Measurements from ENCODE around the gene GPR55. TPM values are rescaled to one million over a fixed set of nuclear protein-coding genes. Genes with fewer than 3 reads are reported as not detected.

GPR55 gene
- total and polyA plus RNA-seq, 3 donors from 2014 or later = 10.9 to 14.7 (median 12.3) TPM

DNA sequence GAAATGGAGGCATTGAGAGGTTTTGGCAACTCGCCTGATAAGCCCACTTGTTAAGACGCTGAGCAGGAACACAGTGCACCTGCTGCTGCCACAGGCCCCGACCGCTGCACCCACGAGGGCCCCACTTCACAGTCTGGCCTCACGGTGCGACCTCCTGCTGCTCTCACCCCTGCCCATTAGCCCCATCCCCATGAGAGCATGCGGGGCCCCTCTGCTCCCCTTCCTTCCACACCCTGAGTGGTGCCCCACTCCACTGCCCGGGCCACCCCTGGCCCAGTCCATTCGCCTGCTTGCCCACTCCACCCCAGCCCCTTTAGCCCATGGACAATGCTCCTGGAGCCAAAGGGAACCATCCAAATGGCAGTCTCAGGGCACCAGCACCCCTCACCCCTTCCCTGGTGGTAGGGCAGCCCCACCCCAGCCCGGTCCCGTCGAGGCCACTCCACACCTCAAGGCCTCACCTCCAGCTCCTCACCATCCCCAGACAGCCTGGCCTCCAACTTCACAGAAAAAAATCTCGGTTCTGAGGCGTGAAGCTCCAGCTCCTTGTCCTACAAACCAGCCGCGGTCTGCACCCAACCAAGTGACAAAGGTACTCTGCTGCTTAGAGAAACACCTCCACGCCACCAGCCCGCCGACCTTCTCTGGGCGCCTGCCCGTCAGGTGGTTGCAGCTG, 6.7 kb upstream of the GPR55 start:
- Histone ChIP-seq H3K36me3 (ENCODE audit: low read depth, missing control alignments) (no peaks in the 10 kb centered on the region), H3K27ac (no peak overlapping the region), H3K4me1 (peaks cover 17% of the 10 kb centered on the region), H3K4me3 (no peak overlapping the region), H3K9me3 (no peaks in the 10 kb centered on the region), H3K27me3 (no peaks in the 10 kb centered on the region)
- TF ChIP-seq POLR2A (IDR thresholded peaks at IDR 0.05) = no peak
- TF ChIP-seq, protein P1, sequence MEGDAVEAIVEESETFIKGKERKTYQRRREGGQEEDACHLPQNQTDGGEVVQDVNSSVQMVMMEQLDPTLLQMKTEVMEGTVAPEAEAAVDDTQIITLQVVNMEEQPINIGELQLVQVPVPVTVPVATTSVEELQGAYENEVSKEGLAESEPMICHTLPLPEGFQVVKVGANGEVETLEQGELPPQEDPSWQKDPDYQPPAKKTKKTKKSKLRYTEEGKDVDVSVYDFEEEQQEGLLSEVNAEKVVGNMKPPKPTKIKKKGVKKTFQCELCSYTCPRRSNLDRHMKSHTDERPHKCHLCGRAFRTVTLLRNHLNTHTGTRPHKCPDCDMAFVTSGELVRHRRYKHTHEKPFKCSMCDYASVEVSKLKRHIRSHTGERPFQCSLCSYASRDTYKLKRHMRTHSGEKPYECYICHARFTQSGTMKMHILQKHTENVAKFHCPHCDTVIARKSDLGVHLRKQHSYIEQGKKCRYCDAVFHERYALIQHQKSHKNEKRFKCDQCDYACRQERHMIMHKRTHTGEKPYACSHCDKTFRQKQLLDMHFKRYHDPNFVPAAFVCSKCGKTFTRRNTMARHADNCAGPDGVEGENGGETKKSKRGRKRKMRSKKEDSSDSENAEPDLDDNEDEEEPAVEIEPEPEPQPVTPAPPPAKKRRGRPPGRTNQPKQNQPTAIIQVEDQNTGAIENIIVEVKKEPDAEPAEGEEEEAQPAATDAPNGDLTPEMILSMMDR (IDR thresholded peaks at IDR 0.05) = no peak
- peak; percentile 12 for DNase-seq
- 83 to 91% methylated on average over 21 to 22 of the region's 22 CpGs for WGBS, 2 donors
- intact Hi-C loops (cut with DNase I; ENCODE audit: low total_unique reads) = no loop called here

DNA sequence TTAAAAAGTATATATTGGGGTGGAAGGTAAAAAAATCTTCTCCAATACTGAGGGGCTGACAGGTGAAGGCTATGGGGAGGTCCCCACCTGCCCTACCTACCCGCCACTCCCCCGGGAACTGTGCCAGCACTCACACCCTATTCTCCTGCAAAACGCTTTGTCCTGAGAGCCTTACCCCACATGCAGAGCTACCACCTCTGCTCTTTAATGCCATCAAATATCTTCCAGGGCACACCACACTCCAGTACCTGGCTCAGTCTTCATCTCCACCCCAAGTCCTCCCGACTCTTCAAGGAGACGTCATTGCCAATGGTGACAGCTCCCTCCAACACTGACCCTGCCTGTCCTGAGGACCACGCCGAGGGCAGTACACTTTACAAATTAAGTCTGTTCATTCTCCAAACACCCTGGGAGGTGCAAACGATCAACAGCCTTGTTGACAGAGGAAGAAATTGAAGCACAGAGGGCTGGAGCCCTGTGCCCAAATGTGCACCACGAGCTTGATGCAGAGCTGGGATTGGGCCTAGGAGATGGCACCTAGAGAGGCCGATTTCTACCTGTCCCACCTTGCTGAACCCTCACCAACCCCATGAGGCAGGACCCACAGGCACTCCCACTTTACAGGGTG, 6.0 kb upstream of the GPR55 start:
- Histone ChIP-seq H3K27me3 (no peaks in the 10 kb centered on the region), H3K4me3 (no peak overlapping the region), H3K36me3 (ENCODE audit: low read depth, missing control alignments) (no peaks in the 10 kb centered on the region), H3K27ac (no peak overlapping the region), H3K4me1 (peaks cover 17% of the 10 kb centered on the region), H3K9me3 (no peaks in the 10 kb centered on the region)
- intact Hi-C loops (cut with DNase I; ENCODE audit: low total_unique reads) = no loop called here
- peak; percentile 4 for DNase-seq
- TF ChIP-seq, protein P1 (IDR thresholded peaks at IDR 0.05) = no peak
- no peak for TF ChIP-seq POLR2A (IDR thresholded peaks at IDR 0.05)
- WGBS, 2 donors = 83 to 84% methylated on average over 9 to 10 of the region's 10 CpGs

DNA sequence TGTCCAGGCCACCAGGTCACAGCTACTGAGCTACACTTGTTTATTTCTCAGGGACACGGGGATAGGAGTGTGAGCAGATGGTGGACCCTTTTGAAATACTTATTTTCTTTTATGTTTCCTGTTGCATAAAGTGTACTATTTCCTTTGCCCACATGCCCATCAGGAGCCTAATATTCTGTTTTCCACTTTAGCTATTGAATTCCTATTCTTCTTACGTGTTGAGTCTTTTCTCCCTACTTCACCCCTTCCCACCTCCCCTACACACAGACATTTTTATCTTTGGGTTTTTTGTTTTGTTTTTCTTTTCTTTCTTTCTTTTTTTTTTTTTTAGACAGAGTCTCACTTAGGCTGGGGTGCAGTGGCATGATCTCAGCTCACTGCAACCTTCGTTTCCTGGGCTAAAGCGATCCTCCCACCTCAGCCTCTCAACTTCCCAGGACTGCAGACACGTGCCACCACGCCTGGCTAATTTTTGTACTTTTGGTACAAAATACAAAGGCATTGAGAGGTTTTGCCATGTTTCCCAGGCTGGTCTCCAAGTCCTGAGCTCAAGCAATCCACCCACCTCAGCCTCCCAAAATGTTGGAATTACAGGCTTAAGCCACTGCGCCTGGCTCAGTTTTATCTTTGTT, 5.2 kb upstream of the GPR55 start:
- peak; percentile 13 for DNase-seq
- Histone ChIP-seq H3K4me3 (no peak overlapping the region), H3K27me3 (no peaks in the 10 kb centered on the region), H3K9me3 (no peaks in the 10 kb centered on the region), H3K4me1 (peaks cover 17% of the 10 kb centered on the region), H3K27ac (no peak overlapping the region), H3K36me3 (ENCODE audit: low read depth, missing control alignments) (no peaks in the 10 kb centered on the region)
- WGBS, 2 donors = 47 to 54% methylated on average over 7 of the region's 7 CpGs
- TF ChIP-seq, protein P1 (IDR thresholded peaks at IDR 0.05) = no peak
- TF ChIP-seq POLR2A (IDR thresholded peaks at IDR 0.05) = no peak
- intact Hi-C loops (cut with DNase I; ENCODE audit: low total_unique reads) = no loop called here

DNA sequence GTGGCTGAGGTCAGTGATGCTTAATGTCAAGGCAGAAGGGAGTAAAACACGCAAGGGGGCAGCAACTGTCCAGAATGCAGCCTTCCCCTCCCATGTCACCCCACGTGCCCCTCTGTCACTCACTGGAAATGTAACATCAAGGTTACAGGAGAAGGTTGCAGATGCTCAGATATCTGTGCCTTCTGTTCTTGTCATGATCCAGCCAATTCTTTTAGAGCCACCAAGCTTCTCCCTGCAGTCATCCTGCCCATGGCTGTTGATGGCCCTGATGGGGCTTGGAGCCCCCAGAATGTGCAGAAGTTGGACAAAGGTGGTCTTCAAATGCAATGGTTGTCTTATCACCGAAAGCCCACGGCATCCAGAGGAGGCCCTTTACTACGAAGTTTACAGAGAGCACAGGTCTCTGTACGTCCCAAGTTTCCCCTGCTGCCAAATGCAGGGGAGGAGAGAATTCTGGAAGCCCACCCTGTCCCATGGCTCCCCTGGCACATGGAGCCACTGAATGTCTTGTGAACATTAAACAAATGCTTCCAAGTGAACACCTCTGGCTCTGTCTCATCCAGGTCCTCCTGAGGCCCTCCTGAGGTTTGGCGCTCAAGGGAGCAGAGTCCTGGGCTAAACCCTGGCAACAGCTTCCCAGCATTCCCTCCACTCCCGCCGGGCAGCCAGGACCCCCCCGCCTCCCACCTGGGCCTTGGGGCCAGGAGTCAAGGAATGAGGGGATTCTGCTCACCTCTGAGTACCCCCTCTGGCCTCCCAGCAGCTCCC, 4.5 kb upstream of the GPR55 start:
- Histone ChIP-seq H3K36me3 (ENCODE audit: low read depth, missing control alignments) (no peaks in the 10 kb centered on the region), H3K9me3 (no peaks in the 10 kb centered on the region), H3K4me1 (peaks cover 17% of the 10 kb centered on the region), H3K4me3 (no peak overlapping the region), H3K27ac (no peak overlapping the region), H3K27me3 (no peaks in the 10 kb centered on the region)
- DNase-seq = peak; percentile 50
- intact Hi-C loops (cut with DNase I; ENCODE audit: low total_unique reads) = no loop called here
- WGBS, 2 donors = 81 to 91% methylated on average over 10 of the region's 10 CpGs
- no peak for TF ChIP-seq POLR2A (IDR thresholded peaks at IDR 0.05)
- TF ChIP-seq, protein P1 (IDR thresholded peaks at IDR 0.05) = no peak
